Bronchial epithelial cell (primary cell): ENCODE data around the gene MRPS35. TPM values are rescaled to one million over a fixed set of nuclear protein-coding genes. Genes with fewer than 3 reads are reported as not detected.

Experiments used
- DNase-seq: peaks from one replicate; pipeline ENCODE4 v3.0.0-alpha.2; 2010; ENCODE audit warnings: low read depth
- FAIRE-seq: peaks from 2 replicates; lab custom pipeline; 2011; peaks lifted over from hg19 to GRCh38; lab: Jason Lieb, UNC
- H3K27me3 ChIP-seq: 2 replicates; pipeline ENCODE4 v1.5.1; 2011; ENCODE audit warnings: low read length; ENCODE audit not compliant: control insufficient read depth, insufficient read depth
- H3K36me3 ChIP-seq: 2 replicates; pipeline ENCODE4 v1.5.1; 2011; ENCODE audit warnings: low read length; ENCODE audit not compliant: control insufficient read depth, insufficient read depth
- H3K4me3 ChIP-seq: 2 replicates; pipeline ENCODE4 v1.5.1; 2011; ENCODE audit warnings: mild to moderate bottlenecking, low read depth, low read length, control low read depth
- CTCF ChIP-seq: IDR thresholded peaks from 2 replicates; pipeline ENCODE4 v1.5.1; 2011; ENCODE audit warnings: mild to moderate bottlenecking, moderate library complexity, low read length, control low read depth, inconsistent platforms; ENCODE audit not compliant: insufficient read depth, severe bottlenecking
- total RNA-seq: library from RNA; depleted of rRNA; stranded (reverse); fragments of >200 nt; gene quantifications from 2 replicates; pipeline ENCODE4 v1.2.1, GENCODE V29; 2014

The MRPS35 gene
- total RNA-seq, 1 donor from 2014 or later = 69.8 TPM

GRCh38 chr12:27796128-27796527 is 85.5 kb downstream of the MRPS35 start:
- H3K36me3 ChIP-seq = peaks cover 15% of the 10 kb centered on the region
- no peak overlapping the region for H3K4me3 ChIP-seq
- no peak for TF ChIP-seq CTCF
- no peaks in the 10 kb centered on the region for H3K27me3 ChIP-seq
- DNase-seq (no peak), FAIRE-seq (no peak)

GRCh38 chr12:27797301-27798025 is 86.8 kb downstream of the MRPS35 start:
- no peak for TF ChIP-seq CTCF
- peak; percentile 86 for FAIRE-seq

GRCh38 chr12:27800819-27801218 is 90.2 kb downstream of the MRPS35 start:
- Histone ChIP-seq H3K36me3 (peaks cover 3% of the 10 kb centered on the region), H3K4me3 (no peak overlapping the region), H3K27me3 (no peaks in the 10 kb centered on the region)
- DNase-seq = no peak
- TF ChIP-seq CTCF = no peak
- FAIRE-seq = no peak

More at GRCh38 chr12:27797301-27798025, 86.8 kb downstream of the MRPS35 start:
- Histone ChIP-seq H3K4me3 (no peak overlapping the region), H3K27me3 (no peaks in the 10 kb centered on the region), H3K36me3 (peaks cover 6% of the 10 kb centered on the region)
- no peak for DNase-seq

- TF ChIP-seq CTCF = no peak
- peaks cover 3% of the 10 kb centered on the region for H3K36me3 ChIP-seq
- DNase-seq (no peak), FAIRE-seq (no peak)
- H3K4me3 ChIP-seq = no peak overlapping the region
- no peaks in the 10 kb centered on the region for H3K27me3 ChIP-seq
These were observed 91.0 kb downstream of the MRPS35 start for GRCh38 chr12:27801630-27802029.

- Histone ChIP-seq H3K36me3 (peaks cover 3% of the 10 kb centered on the region), H3K27me3 (no peaks in the 10 kb centered on the region), H3K4me3 (no peak overlapping the region)
- peak; percentile 5 for DNase-seq
- TF ChIP-seq CTCF = no peak
- no peak for FAIRE-seq
These were observed 91.9 kb downstream of the MRPS35 start for GRCh38 chr12:27802511-27802910.

- H3K27me3 ChIP-seq = no peaks in the 10 kb centered on the region
- FAIRE-seq (no peak), DNase-seq (no peak)
- H3K36me3 ChIP-seq = peaks cover under 1% of the 10 kb centered on the region
- TF ChIP-seq CTCF = no peak
- no peak overlapping the region for H3K4me3 ChIP-seq
These were observed 92.3 kb downstream of the MRPS35 start for GRCh38 chr12:27802936-27803335.
